Stimulated activated CD8-positive, alpha-beta memory T cell treated with anti-CD3 and anti-CD28 coated beads, Interleukin-7, amount 100 ng/mL, for 1 hour (primary cell): Measurements from ENCODE around the gene WNK4.
A peak's percentile ranks its signal among the peaks of the same experiment; 100 is the strongest.

Source experiments
- DNase-seq, 2 donors: peaks; one replicate each; pipeline ENCODE4 v3.0.0-alpha.2; 2020; ENCODE audit warnings: low read depth in 2 of 2

WNK4 gene

GRCh38 chr17:42796066-42796758 lies 15.8 kb downstream of the WNK4 start:
- no peak for DNase-seq

GRCh38 chr17:42797067-42798007 lies 16.9 kb downstream of the WNK4 start:
- no peak for DNase-seq

GRCh38 chr17:42798011-42798382 lies 17.6 kb downstream of the WNK4 start:
- DNase-seq = no peak

GRCh38 chr17:42798383-42799380 lies 18.3 kb downstream of the WNK4 start, which contains the start of the genes CNTD1 and COA3:
CNTD1 (plus strand) TSS chr17:42798861; CDS start chr17:42799068, 207 bp downstream.
COA3 (minus strand) TSS chr17:42798704; CDS start chr17:42798681, 23 bp downstream.
- DNase-seq = peak; percentile 44 to 45

GRCh38 chr17:42803074-42803883 lies 22.9 kb downstream of the WNK4 start:
- no peak for DNase-seq

GRCh38 chr17:42804918-42805367 lies 24.5 kb downstream of the WNK4 start:
- DNase-seq = no peak

GRCh38 chr17:42806249-42806648 lies 25.8 kb downstream of the WNK4 start:
- DNase-seq = no peak

GRCh38 chr17:42809250-42809649 lies 28.8 kb downstream of the WNK4 start:
- no peak for DNase-seq

GRCh38 chr17:42814633-42815399 lies 34.4 kb downstream of the WNK4 start:
- no peak for DNase-seq

GRCh38 chr17:42817866-42818265 lies 37.5 kb downstream of the WNK4 start:
- DNase-seq = no peak

- no peak for DNase-seq
Measured at GRCh38 chr17:42818379-42818778, 38.0 kb downstream of the WNK4 start.

GRCh38 chr17:42819939-42820535 lies 39.6 kb downstream of the WNK4 start:
- peak; percentile 14 to 37 for DNase-seq

- DNase-seq = no peak
Measured at GRCh38 chr17:42821176-42821575, 40.8 kb downstream of the WNK4 start.

GRCh38 chr17:42827472-42827871 lies 47.1 kb downstream of the WNK4 start:
- DNase-seq = no peak

- DNase-seq = no peak
Measured at GRCh38 chr17:42830971-42831370, 50.6 kb downstream of the WNK4 start.

GRCh38 chr17:42832213-42832933 lies 52.0 kb downstream of the WNK4 start:
- no peak for DNase-seq

GRCh38 chr17:42832934-42833766 lies 52.7 kb downstream of the WNK4 start, which contains the start of gene PSME3:
PSME3 (plus strand) TSS chr17:42833397; CDS start chr17:42833632, 235 bp downstream.
- peak; percentile 80 to 81 for DNase-seq
